UCSD-AML1 (cell line): Measurements from ENCODE around the gene SERF2.
"Not testable (repeated sequence)": the region's sequence is repeated elsewhere in the genome, so short reads cannot be mapped to it uniquely, and the experiment has no call there.

ENCODE experiments used
- DNase-seq: peaks from one replicate; lab custom pipeline; 2025; ENCODE audit not compliant: unreplicated experiment; lab: John Stamatoyannopoulos, UW

SERF2 gene

GRCh38 chr15:43791993-43792760 lies at the start of gene SERF2:
Gene SERF2, plus strand, starts transcription at chr15:43792320. Its CDS starts 57 bp downstream, at chr15:43792377.
- peak; percentile 100 for DNase-seq

DNA sequence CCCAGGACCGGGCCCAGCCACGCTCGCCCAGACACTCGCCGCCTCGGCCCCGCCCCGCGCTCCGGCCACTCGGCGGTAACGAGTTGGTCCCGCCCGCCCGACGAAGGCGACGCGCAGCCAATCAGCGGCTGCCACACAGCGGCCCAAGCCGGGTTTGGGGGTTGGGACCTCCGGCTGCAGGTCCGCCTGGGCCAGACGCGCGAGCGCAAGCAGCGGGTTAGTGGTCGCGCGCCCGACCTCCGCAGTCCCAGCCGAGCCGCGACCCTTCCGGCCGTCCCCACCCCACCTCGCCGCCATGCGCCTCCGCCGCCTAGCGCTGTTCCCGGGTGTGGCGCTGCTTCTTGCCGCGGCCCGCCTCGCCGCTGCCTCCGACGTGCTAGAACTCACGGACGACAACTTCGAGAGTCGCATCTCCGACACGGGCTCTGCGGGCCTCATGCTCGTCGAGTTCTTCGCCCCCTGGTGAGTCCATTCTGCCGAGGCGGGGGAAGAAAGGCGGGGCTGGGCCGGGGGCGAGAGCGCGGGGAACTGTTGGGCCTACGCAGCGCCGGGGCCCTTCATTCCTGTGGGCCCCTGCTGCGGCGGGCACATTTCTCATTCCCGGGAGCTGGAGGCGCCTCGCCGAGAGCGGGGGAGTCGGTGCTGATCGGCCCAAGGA lies 45.7 kb upstream of the SERF2 start, which contains the start of gene PDIA3:
PDIA3 (plus strand) TSS at position 194 of the 658 bp plus-strand sequence; CDS start at position 296, 102 bp downstream.
- peak; percentile 93 for DNase-seq

DNA sequence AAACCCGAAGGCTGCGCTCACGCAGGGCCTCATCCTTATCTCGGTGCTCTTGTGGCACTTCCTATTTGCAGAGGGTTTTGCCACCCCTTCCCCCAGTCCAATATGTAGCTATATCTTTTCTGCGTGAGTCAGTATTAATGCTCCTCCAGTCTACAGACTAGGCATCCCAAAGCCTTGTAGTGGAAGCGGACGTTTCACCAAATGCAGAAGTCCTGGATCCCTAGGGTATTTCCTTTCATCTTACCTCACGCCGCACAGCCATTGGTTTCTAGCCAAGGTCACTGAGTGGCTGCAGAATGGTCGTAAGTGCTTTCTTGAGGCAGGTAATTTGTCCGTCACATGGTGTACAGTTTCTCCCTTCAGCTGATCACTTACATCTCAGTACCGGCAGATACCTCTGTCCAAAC lies 45.2 kb upstream of the SERF2 start:
- DNase-seq: not testable (repeated sequence)

GRCh38 chr15:43748376-43748775 lies 43.7 kb upstream of the SERF2 start:
- DNase-seq: no peak

DNA sequence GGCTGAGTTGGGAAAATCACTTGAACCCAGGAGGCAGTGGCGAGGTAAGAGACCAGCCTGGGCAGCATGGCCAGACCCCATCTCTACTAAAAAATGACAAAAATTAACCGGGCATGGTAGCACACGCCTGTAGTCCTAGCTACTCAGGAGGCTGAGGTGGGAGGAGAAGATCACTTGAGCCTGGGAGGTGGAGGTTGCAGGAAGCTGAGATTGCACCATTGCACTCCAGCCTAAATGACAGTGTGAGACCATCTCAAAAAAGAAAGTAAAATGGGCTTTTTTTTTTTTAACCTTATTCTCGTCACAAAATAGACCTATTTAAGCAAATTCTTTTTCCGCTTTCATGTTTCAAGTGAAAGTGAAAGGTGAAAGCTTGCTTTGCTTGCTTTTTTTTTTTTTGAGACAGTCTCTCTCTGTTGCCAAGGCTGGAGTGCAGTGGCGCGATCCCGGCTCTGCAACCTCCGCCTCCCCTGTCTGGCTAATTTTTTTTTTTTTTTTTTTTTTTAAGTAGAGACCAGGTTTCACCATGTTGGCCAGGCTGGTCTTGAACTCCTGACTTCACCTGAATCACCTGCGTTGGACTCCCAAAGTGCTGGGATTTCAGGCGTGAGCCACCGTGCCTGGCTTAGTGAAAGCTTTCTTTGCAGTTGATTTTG lies 42.3 kb upstream of the SERF2 start:
- DNase-seq: no peak

DNA sequence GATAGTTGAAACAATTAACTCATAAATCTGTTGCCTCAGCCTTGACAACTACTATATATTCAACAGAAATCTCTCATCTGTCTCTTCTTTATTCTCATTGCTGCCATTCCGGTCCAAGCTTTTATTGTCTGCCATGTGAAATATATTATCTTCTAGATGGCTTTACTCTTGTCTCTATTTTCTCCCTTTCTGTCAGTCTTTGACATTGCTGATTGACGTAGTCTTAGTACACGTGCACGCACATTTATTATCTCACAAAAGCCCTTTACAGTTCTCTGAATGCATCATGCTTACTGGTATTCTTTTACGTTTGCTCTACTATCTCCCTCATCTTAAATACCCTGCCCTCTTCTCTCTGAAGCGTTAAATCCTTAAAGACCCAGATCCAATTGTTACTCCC lies 40.2 kb upstream of the SERF2 start:
- DNase-seq: no peak

DNA sequence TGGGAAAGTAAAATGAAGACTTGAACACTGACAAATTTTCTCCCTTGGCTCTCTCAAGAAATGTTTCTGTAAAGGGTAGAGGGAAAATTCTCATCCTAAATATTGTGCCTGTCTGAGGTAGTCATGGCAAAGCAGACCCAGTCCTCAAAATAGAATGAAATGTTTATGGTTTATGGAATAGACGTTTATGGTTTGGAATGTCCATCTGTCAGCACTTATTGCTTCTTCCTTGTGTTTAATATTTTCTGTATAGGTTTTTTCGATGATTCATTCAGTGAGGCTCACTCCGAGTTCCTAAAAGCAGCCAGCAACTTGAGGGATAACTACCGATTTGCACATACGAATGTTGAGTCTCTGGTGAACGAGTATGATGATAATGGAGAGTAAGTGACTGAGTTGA lies 29.3 kb upstream of the SERF2 start:
- no peak for DNase-seq

GRCh38 chr15:43763819-43764446 lies 28.2 kb upstream of the SERF2 start:
- no peak for DNase-seq

- DNase-seq: peak; percentile 43
Measured at GRCh38 chr15:43769584-43770228, 22.4 kb upstream of the SERF2 start.

DNA sequence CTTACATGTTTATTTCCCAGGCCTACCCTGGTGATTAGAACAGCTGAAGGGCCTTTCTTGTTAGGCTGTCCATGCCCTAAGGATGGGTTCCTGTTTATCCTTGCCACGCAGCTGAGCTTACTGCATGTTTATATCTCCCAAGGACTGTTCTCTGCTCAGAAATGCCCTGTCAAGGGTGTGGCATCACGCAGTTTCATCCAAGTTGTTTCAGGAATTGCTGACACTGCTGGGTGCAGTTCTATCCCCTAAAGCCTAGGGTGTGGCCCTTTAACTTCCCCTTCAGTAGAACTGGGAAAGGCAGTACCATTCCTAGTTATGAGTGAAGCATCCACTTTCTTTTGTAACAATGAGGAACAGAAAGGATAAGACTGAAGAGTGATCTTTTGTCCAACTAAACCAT lies 20.3 kb upstream of the SERF2 start:
- DNase-seq: no peak

GRCh38 chr15:43772624-43773023 lies 19.5 kb upstream of the SERF2 start:
- DNase-seq: no peak

DNA sequence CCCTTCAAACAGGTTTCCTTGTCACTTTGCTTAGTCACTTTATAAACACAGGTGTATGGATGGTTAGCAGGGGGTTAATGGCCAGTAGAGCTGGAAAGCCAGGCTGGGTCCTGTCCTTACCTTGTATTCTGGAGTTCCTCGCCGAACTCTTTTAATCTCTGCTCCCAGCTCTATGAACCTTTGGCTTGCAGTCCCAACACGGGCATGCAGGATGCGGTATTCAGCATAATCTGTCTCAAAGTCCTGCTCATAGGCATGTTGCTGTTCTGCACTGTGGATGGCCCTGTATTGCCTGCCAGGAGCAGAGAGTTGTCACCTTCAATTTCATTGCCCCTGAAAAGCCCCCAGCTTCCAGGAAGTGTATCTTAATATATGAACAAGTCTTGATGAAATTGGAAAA lies 18.1 kb upstream of the SERF2 start:
- no peak for DNase-seq

DNA sequence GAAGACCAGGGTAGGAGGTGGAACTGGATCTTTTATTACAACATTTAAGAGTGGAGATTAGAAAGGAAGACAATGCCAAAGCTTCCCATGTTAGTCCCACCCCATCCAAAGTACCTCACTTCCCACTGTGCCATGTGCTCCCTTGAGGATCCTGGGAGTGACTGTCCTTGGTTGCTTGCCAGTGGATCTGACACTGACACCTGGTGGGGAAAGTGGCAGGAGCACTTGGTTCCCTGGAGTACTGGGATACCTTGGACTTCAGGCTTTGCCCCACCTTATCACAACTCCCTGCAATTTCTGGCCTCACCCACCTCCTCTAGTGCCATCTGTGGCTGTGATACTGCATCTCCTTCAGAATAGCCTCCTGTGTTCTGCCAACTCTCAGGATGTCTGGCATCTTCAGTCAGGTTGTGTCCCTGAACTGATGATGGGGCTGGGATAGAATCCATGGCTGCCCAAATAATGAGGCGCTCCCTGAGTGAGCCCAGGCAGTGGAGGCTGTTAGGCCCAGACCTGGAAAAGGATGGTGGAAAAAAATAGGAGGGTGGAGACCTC lies 16.6 kb upstream of the SERF2 start:
- DNase-seq: no peak

- DNase-seq: no peak
Measured at GRCh38 chr15:43776101-43776717, 15.9 kb upstream of the SERF2 start.

DNA sequence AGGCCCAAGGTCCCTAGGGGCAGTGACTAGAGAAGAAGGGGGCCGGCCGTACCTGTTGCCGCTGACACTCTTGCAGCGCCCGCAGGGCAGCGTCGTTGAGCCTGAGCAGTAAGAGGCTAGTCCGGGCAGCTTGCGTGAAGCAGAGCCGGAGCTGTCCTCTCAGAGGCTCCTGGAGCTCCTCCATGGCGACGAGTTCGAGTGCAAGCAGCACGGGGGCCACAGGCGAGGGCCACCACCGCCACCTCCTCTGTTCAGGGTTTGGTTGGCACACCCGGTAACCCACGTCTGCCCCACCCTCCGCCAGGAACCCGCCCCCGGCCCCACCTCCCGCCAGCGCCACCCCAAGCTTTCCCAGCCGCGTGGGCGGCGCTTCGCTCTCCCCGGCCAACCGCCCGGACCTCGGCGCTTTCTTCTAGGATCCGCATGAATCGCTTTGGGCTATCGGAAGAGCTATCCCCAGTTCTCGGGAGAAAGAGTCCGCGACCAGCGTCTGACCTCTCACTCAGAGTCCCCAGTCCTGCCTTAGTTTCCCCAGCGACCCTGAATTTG lies 15.3 kb upstream of the SERF2 start, which contains the start of gene ELL3:
ELL3 (minus strand) TSS at position 249 of the 549 bp plus-strand sequence; CDS start at position 184, 65 bp downstream.
- peak; percentile 88 for DNase-seq

GRCh38 chr15:43777267-43777914 lies 14.7 kb upstream of the SERF2 start:
- peak; percentile 88 for DNase-seq

DNA sequence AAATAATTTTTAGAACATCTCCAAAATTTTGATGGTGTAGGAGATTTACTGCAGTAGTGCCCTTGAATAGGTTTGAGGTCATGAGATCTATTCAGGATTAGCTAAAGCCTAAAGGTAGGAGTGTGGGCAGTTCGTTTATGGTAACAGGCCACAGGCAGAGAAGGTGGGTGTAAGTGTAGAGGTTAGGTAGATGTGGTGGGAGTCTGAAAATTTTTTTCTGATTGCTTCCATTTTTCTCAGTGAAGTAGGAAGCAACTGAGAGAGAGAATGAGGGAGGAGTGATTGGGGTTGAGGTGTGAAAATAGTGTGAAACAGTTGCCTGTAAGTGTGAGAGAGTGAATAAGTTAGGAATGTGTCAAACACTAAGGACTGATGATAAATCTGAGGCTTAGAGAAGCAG lies 13.1 kb upstream of the SERF2 start:
- no peak for DNase-seq

DNA sequence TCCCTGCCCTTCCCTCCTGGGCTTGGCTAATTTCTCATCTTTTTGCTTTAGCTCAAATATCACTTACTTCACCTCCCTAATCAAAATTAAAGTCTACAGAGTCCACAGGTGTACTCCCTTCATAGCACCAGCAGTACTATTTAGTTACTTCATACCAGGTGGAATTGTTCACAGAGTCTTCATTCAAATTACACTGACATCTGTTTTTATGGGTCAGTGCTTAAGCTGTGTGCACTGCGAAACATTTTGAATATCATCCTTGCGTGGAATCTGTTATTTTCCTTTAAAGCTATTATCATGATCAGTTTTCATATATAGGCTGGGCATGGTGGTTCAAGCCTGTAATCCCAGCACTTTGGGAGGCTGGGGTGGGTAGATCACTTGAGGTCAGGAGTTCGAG lies 2.7 kb upstream of the SERF2 start:
- DNase-seq: no peak

DNA sequence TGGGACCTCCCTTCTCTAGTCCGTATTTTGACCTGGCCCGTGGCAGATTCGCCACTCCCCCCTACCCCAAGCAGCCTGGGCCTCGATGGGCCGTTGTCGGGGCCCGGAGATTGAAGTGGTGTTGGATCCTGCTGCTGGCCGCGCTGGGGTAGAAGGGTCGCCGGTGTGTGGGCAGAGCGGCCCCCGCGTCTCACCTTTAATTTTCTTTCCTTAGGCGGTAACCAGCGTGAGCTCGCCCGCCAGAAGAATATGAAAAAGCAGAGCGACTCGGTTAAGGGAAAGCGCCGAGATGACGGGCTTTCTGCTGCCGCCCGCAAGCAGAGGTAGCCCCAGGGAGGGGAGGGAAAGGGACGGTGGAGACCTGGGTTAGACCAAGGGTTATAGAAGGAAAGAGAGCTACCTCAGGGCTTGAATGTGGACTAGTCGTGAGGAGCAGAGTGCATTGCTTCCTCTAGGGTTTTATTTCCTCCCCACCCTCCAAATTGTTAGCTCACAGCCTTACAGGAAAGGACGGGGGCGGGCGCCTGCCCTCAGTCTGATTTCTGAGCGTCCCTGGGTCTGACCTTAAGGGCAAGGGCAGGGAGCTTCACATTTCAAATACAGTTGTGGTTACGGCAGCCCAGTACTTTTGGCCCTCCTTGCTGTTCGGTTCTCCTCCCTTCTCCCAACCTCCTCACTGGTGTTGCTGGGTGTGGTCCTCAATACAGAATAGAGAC lies 799 bp downstream of the SERF2 start:
- no peak for DNase-seq
